Astrocyte (in vitro differentiated cells and primary cell): ENCODE results near the gene PCSK1N. TPM values are rescaled to one million over a fixed set of nuclear protein-coding genes. Genes with fewer than 3 reads are reported as not detected.

Experiments
- DNase-seq: peaks from one replicate; pipeline ENCODE4 v3.0.0-alpha.2; 2010; ENCODE audit warnings: low read depth
- FAIRE-seq: peaks from 2 replicates; lab custom pipeline; 2011; peaks lifted over from hg19 to GRCh38; lab: Jason Lieb, UNC
- H2AFZ ChIP-seq: 2 replicates; pipeline ENCODE4 v1.6.0; 2012; ENCODE audit warnings: low read depth, low read length, inconsistent platforms
- H3K27ac ChIP-seq: 2 replicates; pipeline ENCODE4 v1.5.1; 2011; ENCODE audit warnings: low read depth, low read length, inconsistent platforms
- H3K27me3 ChIP-seq: 2 replicates; pipeline ENCODE4 v1.6.0; 2011; ENCODE audit warnings: low read length, inconsistent platforms; ENCODE audit not compliant: insufficient read depth
- H3K36me3 ChIP-seq: 2 replicates; pipeline ENCODE4 v1.5.1; 2011; ENCODE audit warnings: low read length, inconsistent platforms; ENCODE audit not compliant: insufficient read depth
- H3K4me1 ChIP-seq: 2 replicates; pipeline ENCODE4 v1.5.1; 2011; ENCODE audit warnings: low read length, inconsistent platforms; ENCODE audit not compliant: insufficient read depth
- H3K4me2 ChIP-seq: 2 replicates; pipeline ENCODE4 v1.6.0; 2012; ENCODE audit warnings: low read length, inconsistent platforms
- H3K4me3 ChIP-seq: 2 replicates; pipeline ENCODE4 v1.5.1; 2011; ENCODE audit warnings: low read depth, mild to moderate bottlenecking, low read length, inconsistent platforms; ENCODE audit not compliant: insufficient read depth
- H3K79me2 ChIP-seq: 2 replicates; pipeline ENCODE4 v1.6.0; 2012; ENCODE audit warnings: mild to moderate bottlenecking, low read length, inconsistent platforms; ENCODE audit not compliant: insufficient read depth
- H3K9ac ChIP-seq: 2 replicates; pipeline ENCODE4 v1.6.0; 2012; ENCODE audit warnings: mild to moderate bottlenecking, low read length, inconsistent platforms
- H3K9me3 ChIP-seq: 2 replicates; pipeline ENCODE4 v1.5.1; 2012; ENCODE audit warnings: low read depth, mild to moderate bottlenecking, low read length, inconsistent platforms; ENCODE audit not compliant: insufficient read depth
- H4K20me1 ChIP-seq: 2 replicates; pipeline ENCODE4 v1.6.0; 2012; ENCODE audit warnings: low read length, inconsistent platforms; ENCODE audit not compliant: insufficient read depth
- H3K27ac Mint-ChIP-seq: one replicate; pipeline ENCODE4 v1.8.0; 2021; ENCODE audit warnings: mild to moderate bottlenecking, mixed read lengths; ENCODE audit not compliant: unreplicated experiment
- H3K27me3 Mint-ChIP-seq: one replicate; pipeline ENCODE4 v1.8.0; 2021; ENCODE audit warnings: low read depth, mixed read lengths; ENCODE audit not compliant: unreplicated experiment
- H3K36me3 Mint-ChIP-seq: one replicate; pipeline ENCODE4 v1.8.0; 2021; ENCODE audit warnings: low read depth, mixed read lengths; ENCODE audit not compliant: unreplicated experiment
- H3K4me1 Mint-ChIP-seq: one replicate; pipeline ENCODE4 v1.8.0; 2021; ENCODE audit warnings: low read depth, mixed read lengths; ENCODE audit not compliant: unreplicated experiment
- H3K4me3 Mint-ChIP-seq: one replicate; pipeline ENCODE4 v1.8.0; 2021; ENCODE audit warnings: mild to moderate bottlenecking, moderate library complexity, mixed read lengths; ENCODE audit not compliant: unreplicated experiment
- H3K9me3 Mint-ChIP-seq: one replicate; pipeline ENCODE4 v1.8.0; 2021; ENCODE audit warnings: mild to moderate bottlenecking, mixed read lengths; ENCODE audit not compliant: unreplicated experiment
- CTCF ChIP-seq: IDR thresholded peaks from 2 replicates; pipeline ENCODE4 v1.5.1; 2011; ENCODE audit warnings: low read depth, mild to moderate bottlenecking, inconsistent platforms, low read length, moderate library complexity; ENCODE audit not compliant: insufficient read depth
- EZH2 ChIP-seq: IDR thresholded peaks from 2 replicates; pipeline ENCODE4 v1.6.1; 2012; ENCODE audit warnings: mild to moderate bottlenecking, low read length, inconsistent platforms; ENCODE audit not compliant: insufficient read depth
- total RNA-seq: library from RNA; stranded (reverse); gene quantifications from 2 replicates; pipeline ENCODE4 v1.2.1, GENCODE V29; 2021

Gene PCSK1N
- total RNA-seq, 1 donor from 2014 or later, result 62.0 TPM

DNA sequence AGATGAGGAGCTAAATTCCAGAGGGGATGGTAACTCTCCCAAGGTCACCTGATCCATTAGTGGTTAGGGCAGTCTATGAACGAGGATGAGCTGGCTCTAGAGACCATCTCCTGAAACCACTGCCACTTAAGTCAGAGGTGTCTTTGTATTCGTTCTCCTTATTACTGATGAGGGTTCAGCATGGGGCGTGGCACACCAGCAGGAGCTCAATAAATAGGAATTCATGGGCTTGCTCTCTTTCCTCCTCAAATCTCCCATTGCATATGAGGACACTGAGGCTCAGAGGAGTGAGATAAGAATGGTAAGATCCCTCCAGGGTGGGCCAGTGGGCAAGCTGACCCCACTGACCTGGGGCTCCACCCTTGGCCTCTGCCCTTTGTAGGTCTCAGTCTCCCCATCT, 50.7 kb downstream of the PCSK1N start:
- no peaks in the 10 kb centered on the region for H3K79me2 ChIP-seq
- H3K4me1 Mint-ChIP-seq, result no peaks in the 10 kb centered on the region
- peaks cover 3% of the 10 kb centered on the region for H3K27me3 ChIP-seq
- H3K27ac Mint-ChIP-seq, result no peak overlapping the region
- no peak overlapping the region for H3K4me3 ChIP-seq
- no peak overlapping the region for H3K4me2 ChIP-seq
- no peaks in the 10 kb centered on the region for H3K4me1 ChIP-seq
- peaks cover 20% of the 10 kb centered on the region for H3K27me3 Mint-ChIP-seq
- H3K36me3 Mint-ChIP-seq, result no peaks in the 10 kb centered on the region
- no peak overlapping the region for H2AFZ ChIP-seq
- H4K20me1 ChIP-seq, result no peaks in the 10 kb centered on the region
- H3K27ac ChIP-seq, result no peak overlapping the region
- TF ChIP-seq EZH2 (no peak), CTCF (no peak)
- H3K4me3 Mint-ChIP-seq, result no peak overlapping the region
- H3K36me3 ChIP-seq, result no peaks in the 10 kb centered on the region
- FAIRE-seq (no peak), DNase-seq (no peak)
- no peaks in the 10 kb centered on the region for H3K9me3 ChIP-seq
- no peak overlapping the region for H3K9ac ChIP-seq
- H3K9me3 Mint-ChIP-seq, result no peaks in the 10 kb centered on the region

GRCh38 chrX:48782795-48783194, 52.6 kb downstream of the PCSK1N start:
- Histone ChIP-seq H3K27me3 (peaks cover 5% of the 10 kb centered on the region), H4K20me1 (no peaks in the 10 kb centered on the region), H3K9ac (no peak overlapping the region), H3K79me2 (no peaks in the 10 kb centered on the region), H3K27ac (no peak overlapping the region), H3K4me2 (no peak overlapping the region), H3K4me3 (no peak overlapping the region), H3K4me1 (no peaks in the 10 kb centered on the region), H2AFZ (no peak overlapping the region), H3K36me3 (no peaks in the 10 kb centered on the region), H3K9me3 (no peaks in the 10 kb centered on the region)
- Mint-ChIP-seq H3K27ac (no peak overlapping the region), H3K4me1 (no peaks in the 10 kb centered on the region), H3K4me3 (no peak overlapping the region), H3K27me3 (peaks cover 12% of the 10 kb centered on the region), H3K9me3 (no peaks in the 10 kb centered on the region), H3K36me3 (no peaks in the 10 kb centered on the region)
- TF ChIP-seq EZH2 (no peak), CTCF (no peak)
- FAIRE-seq, result no peak
- DNase-seq, result no peak

GRCh38 chrX:48782216-48782615, 53.2 kb downstream of the PCSK1N start:
- H3K36me3 Mint-ChIP-seq, result no peaks in the 10 kb centered on the region
- Histone ChIP-seq H3K79me2 (no peaks in the 10 kb centered on the region), H3K27me3 (peaks cover 5% of the 10 kb centered on the region)

More at GRCh38 chrX:48782216-48782615, 53.2 kb downstream of the PCSK1N start:
- no peak for DNase-seq
- H3K9me3 Mint-ChIP-seq, result no peaks in the 10 kb centered on the region
- no peaks in the 10 kb centered on the region for H3K4me1 Mint-ChIP-seq
- no peak overlapping the region for H3K4me3 Mint-ChIP-seq
- TF ChIP-seq EZH2 (no peak), CTCF (no peak)
- no peak overlapping the region for H3K27ac Mint-ChIP-seq
- peaks cover 9% of the 10 kb centered on the region for H3K27me3 Mint-ChIP-seq
- Histone ChIP-seq H3K4me1 (no peaks in the 10 kb centered on the region), H3K4me2 (no peak overlapping the region), H3K4me3 (no peak overlapping the region), H3K9ac (no peak overlapping the region), H2AFZ (no peak overlapping the region), H3K36me3 (no peaks in the 10 kb centered on the region), H3K27ac (no peak overlapping the region), H4K20me1 (no peaks in the 10 kb centered on the region), H3K9me3 (no peaks in the 10 kb centered on the region)
- peak; percentile 65 for FAIRE-seq
